ENCODE results near the gene ARFIP1. TPM values are rescaled to one million over a fixed set of nuclear protein-coding genes. Genes with fewer than 3 reads are reported as not detected.
A peak's percentile ranks its signal among the peaks of the same experiment; 100 is the strongest.

Gene ARFIP1
- total RNA-seq, 1 donor: 55.5 TPM

- no peak for TF ChIP-seq CTCF (IDR thresholded peaks at IDR 0.05; ENCODE audit: insufficient read depth, low read length)
- DNase-seq (ENCODE audit: low read depth): peak; percentile 33
- peak overlapping the region; percentile 62 for H3K4me3 ChIP-seq (ENCODE audit: low read depth, low read length)
These were observed 157.8 kb downstream of the ARFIP1 start for GRCh38 chr4:152937336-152938236.

GRCh38 chr4:152938237-152938947 lies 158.6 kb downstream of the ARFIP1 start:
- DNase-seq (ENCODE audit: low read depth): no peak
- TF ChIP-seq CTCF (IDR thresholded peaks at IDR 0.05; ENCODE audit: insufficient read depth, low read length): no peak
- peak overlapping the region; percentile 62 for H3K4me3 ChIP-seq (ENCODE audit: low read depth, low read length)

GRCh38 chr4:152939621-152940020 lies 159.9 kb downstream of the ARFIP1 start:
- no peak for DNase-seq (ENCODE audit: low read depth)
- no peak for TF ChIP-seq CTCF (IDR thresholded peaks at IDR 0.05; ENCODE audit: insufficient read depth, low read length)
- H3K4me3 ChIP-seq (ENCODE audit: low read depth, low read length): no peak overlapping the region

GRCh38 chr4:152940461-152940860 lies 160.7 kb downstream of the ARFIP1 start:
- no peak overlapping the region for H3K4me3 ChIP-seq (ENCODE audit: low read depth, low read length)
- DNase-seq (ENCODE audit: low read depth): no peak
- no peak for TF ChIP-seq CTCF (IDR thresholded peaks at IDR 0.05; ENCODE audit: insufficient read depth, low read length)

GRCh38 chr4:152941411-152941810 lies 161.7 kb downstream of the ARFIP1 start:
- H3K4me3 ChIP-seq (ENCODE audit: low read depth, low read length): no peak overlapping the region
- no peak for DNase-seq (ENCODE audit: low read depth)
- TF ChIP-seq CTCF (IDR thresholded peaks at IDR 0.05; ENCODE audit: insufficient read depth, low read length): no peak

- H3K4me3 ChIP-seq (ENCODE audit: low read depth, low read length): no peak overlapping the region
- no peak for DNase-seq (ENCODE audit: low read depth)
These were observed 162.6 kb downstream of the ARFIP1 start for GRCh38 chr4:152942346-152942745.

More at GRCh38 chr4:152942346-152942745, 162.6 kb downstream of the ARFIP1 start:
- TF ChIP-seq CTCF (IDR thresholded peaks at IDR 0.05; ENCODE audit: insufficient read depth, low read length): no peak

Measured in fibroblast of the aortic adventitia (primary cell).